H9 (cell line): ENCODE results near the gene TERF2IP. TPM values are rescaled to one million over a fixed set of nuclear protein-coding genes. Genes with fewer than 3 reads are reported as not detected.

Experiments used
- DNase-seq: peaks from one replicate; pipeline ENCODE4 v3.0.0-alpha.2; 2017
- H2AFZ ChIP-seq: one replicate; pipeline ENCODE4 v1.6.1; 2013; ENCODE audit warnings: mild to moderate bottlenecking, low read length, control low read depth, moderate library complexity
- H2AK5ac ChIP-seq: 2 replicates; pipeline ENCODE4 v1.6.1; 2013; ENCODE audit warnings: low read length, control low read depth, mixed read lengths; ENCODE audit not compliant: insufficient read length
- H2BK120ac ChIP-seq: one replicate; pipeline ENCODE4 v1.6.1; 2013; ENCODE audit warnings: low read depth, mild to moderate bottlenecking, low read length, control low read depth, inconsistent platforms; ENCODE audit not compliant: poor library complexity, severe bottlenecking
- H2BK12ac ChIP-seq: 2 replicates; pipeline ENCODE4 v1.6.1; 2013; ENCODE audit warnings: low read length, control low read depth, mixed read lengths, low read depth; ENCODE audit not compliant: insufficient read length
- H2BK15ac ChIP-seq: 2 replicates; pipeline ENCODE4 v1.6.1; 2013; ENCODE audit warnings: low read depth, low read length, control low read depth
- H2BK20ac ChIP-seq: one replicate; pipeline ENCODE4 v1.6.1; 2013; ENCODE audit warnings: low read depth, mild to moderate bottlenecking, low read length, control low read depth, inconsistent platforms; ENCODE audit not compliant: poor library complexity, severe bottlenecking
- H2BK5ac ChIP-seq: 2 replicates; pipeline ENCODE4 v1.6.1; 2013; ENCODE audit warnings: low read length, control low read depth, mixed read lengths; ENCODE audit not compliant: insufficient read length
- H3K14ac ChIP-seq: 2 replicates; pipeline ENCODE4 v1.6.1; 2013; ENCODE audit warnings: low read length, control low read depth; ENCODE audit not compliant: insufficient read depth
- H3K18ac ChIP-seq: 2 replicates; pipeline ENCODE4 v1.6.1; 2013; ENCODE audit warnings: low read depth, mild to moderate bottlenecking, mixed read lengths, low read length, control low read depth; ENCODE audit not compliant: insufficient read length
- H3K23ac ChIP-seq: 2 replicates; pipeline ENCODE4 v1.6.1; 2013; ENCODE audit warnings: low read length, control low read depth, mixed read lengths, low read depth; ENCODE audit not compliant: insufficient read length
- H3K23me2 ChIP-seq: 2 replicates; pipeline ENCODE4 v1.6.1; 2013; ENCODE audit warnings: low read depth, mild to moderate bottlenecking, mixed read lengths, low read length, control low read depth; ENCODE audit not compliant: insufficient read length, poor library complexity, severe bottlenecking
- H3K27ac ChIP-seq: 2 replicates; pipeline ENCODE4 v1.5.1; 2013; ENCODE audit warnings: low read length, control low read depth, mixed read lengths, low read depth; ENCODE audit not compliant: insufficient read length
- H3K27me3 ChIP-seq: 2 replicates; pipeline ENCODE4 v1.6.1; 2013; ENCODE audit warnings: low read length, control low read depth, inconsistent platforms; ENCODE audit not compliant: insufficient read depth
- H3K4ac ChIP-seq: 2 replicates; pipeline ENCODE4 v1.6.1; 2013; ENCODE audit warnings: low read depth, mild to moderate bottlenecking, control low read depth, inconsistent platforms, low read length, moderate library complexity
- H3K4me1 ChIP-seq: 2 replicates; pipeline ENCODE4 v1.6.1; 2013; ENCODE audit warnings: low read length, control low read depth, inconsistent platforms; ENCODE audit not compliant: insufficient read depth
- H3K4me2 ChIP-seq: 2 replicates; pipeline ENCODE4 v1.6.1; 2013; ENCODE audit warnings: low read length, control low read depth, mixed read lengths; ENCODE audit not compliant: insufficient read length, insufficient read depth
- H3K56ac ChIP-seq: 2 replicates; pipeline ENCODE4 v1.6.1; 2013; ENCODE audit warnings: low read depth, mild to moderate bottlenecking, mixed read lengths, low read length, control low read depth; ENCODE audit not compliant: insufficient read length
- H3K79me1 ChIP-seq: 2 replicates; pipeline ENCODE4 v1.6.1; 2013; ENCODE audit warnings: low read depth, mild to moderate bottlenecking, moderate library complexity, low read length, control low read depth, inconsistent platforms; ENCODE audit not compliant: insufficient read depth, poor library complexity, severe bottlenecking
- H3K79me2 ChIP-seq: 2 replicates; pipeline ENCODE4 v1.6.1; 2013; ENCODE audit warnings: low read length, control low read depth, inconsistent platforms; ENCODE audit not compliant: insufficient read depth
- H3K9ac ChIP-seq: 2 replicates; pipeline ENCODE4 v1.6.1; 2013; ENCODE audit warnings: low read length, control low read depth, mixed read lengths; ENCODE audit not compliant: insufficient read length; ENCODE audit errors: extremely low read depth
- H3K9me3 ChIP-seq: one replicate; pipeline ENCODE4 v1.6.1; 2013; ENCODE audit warnings: low read depth, low read length, inconsistent platforms; ENCODE audit not compliant: control insufficient read depth
- H3T11ph ChIP-seq: one replicate; pipeline ENCODE4 v1.6.1; 2013; ENCODE audit warnings: mild to moderate bottlenecking, low read length, control low read depth, inconsistent platforms
- H4K20me1 ChIP-seq: one replicate; pipeline ENCODE4 v1.6.1; 2013; ENCODE audit not compliant: control insufficient read depth, insufficient read length, insufficient read depth
- H4K5ac ChIP-seq: 2 replicates; pipeline ENCODE4 v1.6.1; 2013; ENCODE audit warnings: low read depth, mild to moderate bottlenecking, mixed read lengths, low read length, control low read depth; ENCODE audit not compliant: insufficient read length
- H4K8ac ChIP-seq: replicated peaks from 2 replicates; pipeline ENCODE4 v1.6.1; 2013; ENCODE audit warnings: low read length, control low read depth, mixed read lengths, low read depth; ENCODE audit not compliant: insufficient read length
- H4K91ac ChIP-seq: 2 replicates; pipeline ENCODE4 v1.6.1; 2013; ENCODE audit warnings: low read depth, mild to moderate bottlenecking, moderate library complexity, mixed read lengths, low read length, control low read depth; ENCODE audit not compliant: insufficient read length
- H3K27ac Mint-ChIP-seq, 3 experiments: 2 replicates in 2 of 3; 3 replicates in 1 of 3; pipeline ENCODE4 v1.8.0; 2020 to 2021; ENCODE audit warnings: mixed read lengths in 3 of 3, mild to moderate bottlenecking in 1 of 3, moderate library complexity in 1 of 3
- H3K27me3 Mint-ChIP-seq: 2 replicates; pipeline ENCODE4 v1.8.0; 2021; ENCODE audit warnings: low read depth, mild to moderate bottlenecking, moderate library complexity, mixed read lengths
- H3K36me3 Mint-ChIP-seq, 3 experiments: 2 replicates in 2 of 3; 3 replicates in 1 of 3; pipeline ENCODE4 v1.8.0; 2020 to 2021; ENCODE audit warnings: low read depth in 3 of 3, mixed read lengths in 3 of 3; ENCODE audit not compliant: insufficient read depth in 1 of 3
- H3K4me1 Mint-ChIP-seq, 2 experiments: 2 replicates each; pipeline ENCODE4 v1.8.0; 2020; ENCODE audit warnings: mixed read lengths in 2 of 2
- H3K4me3 Mint-ChIP-seq, 2 experiments: 2 replicates in 1 of 2; 3 replicates in 1 of 2; pipeline ENCODE4 v1.8.0; 2020 to 2021; ENCODE audit warnings: mild to moderate bottlenecking in 2 of 2, mixed read lengths in 2 of 2, moderate library complexity in 1 of 2
- H3K9me3 Mint-ChIP-seq, 2 experiments: 2 replicates in 1 of 2; 3 replicates in 1 of 2; pipeline ENCODE4 v1.8.0; 2020; ENCODE audit warnings: mild to moderate bottlenecking in 2 of 2, mixed read lengths in 2 of 2, moderate library complexity in 1 of 2
- CTCF ChIP-seq: fragments of 200-600 bp; sonication (generic); conservative IDR thresholded peaks from 3 replicates; pipeline ENCODE4 v1.8.0; 2021; ENCODE audit warnings: antibody characterized with exemption, mild to moderate bottlenecking
- WGBS: extraction: QIAGEN DNeasy Blood & Tissue Kit; methylation state at CpG from one replicate; pipeline ENCODE4 v1.1.7; 2013; ENCODE audit warnings: missing lambda C conversion rate, low lambda C conversion rate, mixed read lengths; ENCODE audit not compliant: insufficient read length; ENCODE audit errors: extremely low coverage; 5-methylcytosine and 5-hydroxymethylcytosine counted together
- total RNA-seq: library from RNA; stranded (reverse); gene quantifications from 2 replicates; pipeline ENCODE4 v1.2.1, GENCODE V29; 2021

The TERF2IP gene
- total RNA-seq, 1 experiment from 2014 or later, result 15.6 TPM

- Histone ChIP-seq H3K4me2 (no peak overlapping the region), H3K14ac (no peak overlapping the region), H3K9ac (no peak overlapping the region), H2BK15ac (no peak overlapping the region), H3K56ac (no peak overlapping the region), H3K18ac (no peak overlapping the region), H4K5ac (no peak overlapping the region), H3K79me1 (no peaks in the 10 kb centered on the region), H4K20me1 (no peaks in the 10 kb centered on the region), H3K4me1 (no peaks in the 10 kb centered on the region), H3T11ph (no peak overlapping the region), H3K27ac (no peak overlapping the region), H3K23me2 (no peaks in the 10 kb centered on the region), H3K9me3 (no peaks in the 10 kb centered on the region), H2AFZ (no peak overlapping the region), H3K27me3 (no peaks in the 10 kb centered on the region), H3K4ac (no peak overlapping the region), H3K79me2 (no peaks in the 10 kb centered on the region), H3K23ac (no peak overlapping the region), H2BK20ac (no peak overlapping the region), H2BK5ac (no peak overlapping the region), H2BK12ac (no peak overlapping the region), H2AK5ac (no peak overlapping the region), H4K8ac (no peak overlapping the region), H4K91ac (no peak overlapping the region), H2BK120ac (no peak overlapping the region)
- DNase-seq, result no peak
- H3K4me3 Mint-ChIP-seq, result no peak overlapping the region
- no peak for TF ChIP-seq CTCF
- WGBS, result no CpG with 5 or more reads among the region's 6 CpGs
- no peaks in the 10 kb centered on the region for H3K27me3 Mint-ChIP-seq
- peaks cover 7 to 31% (median 27%) of the 10 kb centered on the region in 3 experiments; a peak in 6 of 7 replicates for H3K36me3 Mint-ChIP-seq
- no peaks in the 10 kb centered on the region; a peak in 1 of 5 replicates for H3K9me3 Mint-ChIP-seq
- peaks cover 0 to 2% of the 10 kb centered on the region in 2 experiments; a peak in 1 of 4 replicates for H3K4me1 Mint-ChIP-seq
- no peak overlapping the region for H3K27ac Mint-ChIP-seq
These were observed 12.7 kb downstream of the TERF2IP start for GRCh38 chr16:75660321-75660720.
